NCI-H187 (cell line): Measurements from ENCODE around the gene TREX2.
A peak's percentile ranks its signal among the peaks of the same experiment; 100 is the strongest.
"Not testable (repeated sequence)": the region's sequence is repeated elsewhere in the genome, so short reads cannot be mapped to it uniquely, and the experiment has no call there.

Experiments used
- DNase-seq, 2 experiments: peaks; one replicate each; lab custom pipeline; 2025; lab: John Stamatoyannopoulos, UW

Gene TREX2

GRCh38 chrX:153408221-153408721 lies 37.6 kb downstream of the TREX2 start:
- DNase-seq, result no peak

GRCh38 chrX:153407736-153408135 lies 38.1 kb downstream of the TREX2 start:
- no peak for DNase-seq

GRCh38 chrX:153406903-153407302 lies 39.0 kb downstream of the TREX2 start:
- no peak for DNase-seq

- no peak for DNase-seq
Observed at GRCh38 chrX:153406011-153406410, 39.8 kb downstream of the TREX2 start.

- DNase-seq, result no peak
Observed at GRCh38 chrX:153405426-153405825, 40.4 kb downstream of the TREX2 start.

GRCh38 chrX:153404333-153404732 lies 41.5 kb downstream of the TREX2 start:
- not testable (repeated sequence) for DNase-seq

- no peak for DNase-seq
Observed at GRCh38 chrX:153401133-153401764, 44.6 kb downstream of the TREX2 start, which contains the start of gene PNMA6E. Gene PNMA6E (minus strand): TSS chrX:153401350. CDS start chrX:153398849, 2,501 bp downstream.

GRCh38 chrX:153400146-153401132 lies 45.4 kb downstream of the TREX2 start:
- DNase-seq, result no peak

GRCh38 chrX:153398275-153398960 lies 47.4 kb downstream of the TREX2 start:
- no peak for DNase-seq

- peak; percentile 60 to 86 for DNase-seq
Observed at GRCh38 chrX:153397256-153397960, 48.4 kb downstream of the TREX2 start.

- no peak for DNase-seq
Observed at GRCh38 chrX:153396320-153397195, 49.3 kb downstream of the TREX2 start.

GRCh38 chrX:153395613-153396319 lies 50.1 kb downstream of the TREX2 start:
- DNase-seq, result no peak

- DNase-seq, result no peak
Observed at GRCh38 chrX:153394612-153395011, 51.2 kb downstream of the TREX2 start.
